NCI-H774 (cell line): ENCODE results near the gene SPPL3.
"Not testable (repeated sequence)": the region's sequence is repeated elsewhere in the genome, so short reads cannot be mapped to it uniquely, and the experiment has no call there.

Experiments
- DNase-seq: peaks from one replicate; lab custom pipeline; 2025; lab: John Stamatoyannopoulos, UW

Gene SPPL3

GRCh38 chr12:120920178-120920577 is 16.0 kb upstream of the SPPL3 start:
- DNase-seq: no peak

DNA sequence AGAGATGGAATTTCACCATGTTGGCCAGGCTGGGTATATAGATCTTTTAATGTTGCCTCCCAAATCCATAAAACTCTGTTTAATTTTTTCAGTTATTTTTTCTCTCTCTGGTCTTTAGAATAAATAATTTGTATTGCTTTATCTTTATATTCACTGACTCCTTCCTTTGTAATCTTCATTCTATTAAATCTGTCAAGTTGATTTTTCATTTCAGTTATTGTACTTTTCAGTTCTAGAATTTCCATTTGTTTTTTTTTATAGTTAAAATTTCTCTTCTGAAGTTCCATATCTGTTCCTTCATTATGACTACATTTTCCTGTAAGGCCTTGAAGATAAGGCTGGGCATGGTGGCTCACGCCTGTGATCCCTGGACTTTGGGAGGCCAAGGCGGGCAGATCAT is 13.6 kb upstream of the SPPL3 start:
- no peak for DNase-seq

DNA sequence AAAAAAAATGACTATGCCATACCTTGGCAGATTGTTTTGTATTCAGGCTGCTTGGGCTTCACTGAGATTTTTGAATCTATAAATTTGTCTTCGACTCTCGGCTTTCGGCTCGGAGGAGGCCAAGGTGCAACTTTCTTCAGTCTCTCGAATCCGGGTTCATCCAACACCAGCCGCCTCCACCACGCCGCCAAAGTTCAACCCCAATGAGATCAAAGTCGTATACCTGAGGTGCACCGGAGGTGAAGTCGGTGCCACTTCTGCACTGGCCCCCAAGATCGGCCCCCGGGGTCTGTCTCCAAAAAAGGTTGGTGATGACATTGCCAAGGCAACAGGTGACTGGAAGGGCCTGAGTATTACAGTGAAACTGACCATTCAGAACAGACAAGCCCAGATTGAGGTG is 12.4 kb upstream of the SPPL3 start:
- no peak for DNase-seq

GRCh38 chr12:120914794-120915193 is 10.6 kb upstream of the SPPL3 start:
- no peak for DNase-seq

GRCh38 chr12:120909633-120910298 is 5.6 kb upstream of the SPPL3 start:
- no peak for DNase-seq

- DNase-seq: no peak
These were observed 1.8 kb upstream of the SPPL3 start for GRCh38 chr12:120905856-120906384.

GRCh38 chr12:120903412-120904196 is 554 bp downstream of the SPPL3 start:
- peak; percentile 44 for DNase-seq

DNA sequence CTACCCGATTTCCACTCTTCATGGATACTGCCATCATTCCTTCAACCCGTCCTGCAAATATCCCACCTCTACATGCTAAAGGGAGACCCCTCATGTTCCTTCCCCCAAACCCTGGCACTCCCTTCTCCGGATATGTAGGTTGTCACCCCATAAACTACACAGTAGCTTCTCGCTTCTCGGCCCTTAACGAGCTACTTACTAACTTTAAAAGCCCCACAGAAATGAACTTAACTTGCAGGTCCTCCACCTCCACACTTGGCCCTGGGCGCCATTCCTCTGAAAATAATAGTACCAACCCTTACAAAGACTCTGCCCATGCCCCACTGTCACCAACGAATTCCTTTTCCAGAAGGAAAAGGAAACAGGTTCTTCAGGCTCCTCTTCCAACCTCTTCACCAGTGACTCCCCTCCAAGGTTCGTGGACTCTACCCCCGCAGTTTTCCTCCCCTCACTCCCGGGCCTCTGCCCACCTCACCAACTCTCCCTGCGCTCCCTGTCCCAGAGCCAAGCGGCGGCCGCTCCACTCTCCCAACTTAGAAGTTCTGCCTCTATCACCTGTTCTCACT is 1.2 kb downstream of the SPPL3 start:
- no peak for DNase-seq

DNA sequence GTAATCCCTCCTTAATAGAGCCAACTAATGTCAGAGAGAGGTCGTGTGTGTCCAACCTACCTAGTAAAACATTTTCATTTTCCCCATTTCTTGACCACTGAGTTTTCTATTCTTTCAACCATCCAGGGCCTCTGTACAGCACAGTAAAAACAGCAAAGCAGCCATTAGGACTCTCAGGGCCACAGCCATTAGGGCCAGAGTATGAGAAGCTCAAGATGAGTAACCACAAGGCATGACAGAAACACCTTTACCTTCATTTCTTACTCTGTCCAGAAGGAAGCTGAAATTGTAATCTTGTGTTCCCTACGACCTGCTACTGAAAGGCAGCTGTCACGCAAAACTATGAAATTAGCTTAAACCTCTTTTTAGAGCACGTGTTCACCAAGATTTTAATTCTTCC is 2.3 kb downstream of the SPPL3 start:
- DNase-seq: no peak

- DNase-seq: not testable (repeated sequence)
These were observed 3.1 kb downstream of the SPPL3 start for GRCh38 chr12:120901101-120901500.

GRCh38 chr12:120895532-120895931 is 8.6 kb downstream of the SPPL3 start:
- no peak for DNase-seq

DNA sequence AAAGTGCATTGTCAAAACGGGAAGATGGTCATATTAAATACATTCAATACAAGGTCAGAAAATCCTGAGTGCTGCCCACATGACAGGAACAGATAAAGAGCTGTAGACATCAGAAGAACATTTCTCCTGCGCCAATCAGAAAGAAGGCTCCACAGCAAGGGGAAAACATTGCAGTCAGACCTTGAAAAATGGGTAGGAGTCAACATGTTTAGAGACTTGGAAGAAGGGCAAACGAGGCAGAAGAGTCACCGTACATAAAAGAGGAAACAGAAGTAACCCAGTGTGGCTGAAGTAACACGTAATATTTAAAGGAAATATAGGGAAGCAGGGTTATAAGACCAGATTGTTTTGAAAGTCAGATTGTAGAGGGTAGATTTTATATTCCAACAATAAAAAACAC is 11.9 kb downstream of the SPPL3 start:
- DNase-seq: no peak

DNA sequence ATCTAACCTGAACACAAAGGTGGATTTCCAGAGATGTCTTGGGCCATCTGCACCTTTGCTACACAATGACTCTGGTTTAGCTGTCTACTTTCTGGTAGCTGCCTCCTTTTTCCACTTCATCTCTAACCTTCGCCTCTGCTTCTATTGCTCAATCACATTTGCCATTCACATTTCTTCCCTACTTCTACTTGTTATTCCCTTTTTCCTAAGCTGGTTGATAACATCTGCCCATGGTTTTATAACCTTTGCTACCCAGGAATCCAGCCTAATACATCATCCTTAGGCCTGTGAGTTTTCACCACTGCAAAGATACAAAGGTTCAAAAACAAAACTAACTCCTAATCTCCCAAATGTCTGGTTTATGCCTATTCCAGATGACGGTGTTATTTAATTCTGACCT is 13.2 kb downstream of the SPPL3 start:
- DNase-seq: no peak

DNA sequence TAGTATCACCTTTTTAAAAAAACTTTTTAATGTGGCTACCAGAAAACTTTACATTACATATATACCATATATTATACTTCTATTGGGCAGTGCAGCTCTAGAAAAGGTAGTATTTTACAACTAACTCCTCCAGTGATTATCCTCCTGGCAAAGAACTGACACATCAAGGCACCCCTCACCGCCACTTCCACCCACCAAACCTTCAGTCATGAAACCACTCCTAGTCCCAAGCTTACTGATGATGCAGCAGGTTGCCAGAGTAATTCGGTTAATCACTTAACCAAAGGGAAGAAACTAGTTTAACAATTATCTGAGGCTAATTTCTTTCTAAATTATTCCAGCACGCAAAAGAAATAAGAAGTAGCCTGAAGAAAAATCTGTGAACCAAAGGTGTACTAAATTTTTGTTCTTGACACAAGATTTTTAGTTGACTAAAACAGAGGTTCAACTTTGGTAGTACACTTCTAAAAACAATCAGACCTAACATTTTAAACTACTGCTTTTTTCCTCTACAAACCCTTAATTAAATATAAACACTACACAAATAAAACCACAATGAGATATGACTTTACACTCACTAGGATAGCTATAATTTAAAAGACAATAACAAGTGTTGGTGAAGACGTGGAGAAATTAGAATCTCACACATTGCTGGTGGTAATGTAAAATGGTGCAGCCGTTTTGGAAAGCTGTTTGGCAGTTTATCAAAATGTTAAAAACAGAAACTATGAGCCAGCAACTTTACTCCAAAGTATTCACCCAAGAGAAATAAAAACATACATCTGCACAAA is 16.7 kb downstream of the SPPL3 start:
- no peak for DNase-seq

- no peak for DNase-seq
These were observed 17.7 kb downstream of the SPPL3 start for GRCh38 chr12:120886199-120887018.

GRCh38 chr12:120885521-120885920 is 18.6 kb downstream of the SPPL3 start:
- no peak for DNase-seq

DNA sequence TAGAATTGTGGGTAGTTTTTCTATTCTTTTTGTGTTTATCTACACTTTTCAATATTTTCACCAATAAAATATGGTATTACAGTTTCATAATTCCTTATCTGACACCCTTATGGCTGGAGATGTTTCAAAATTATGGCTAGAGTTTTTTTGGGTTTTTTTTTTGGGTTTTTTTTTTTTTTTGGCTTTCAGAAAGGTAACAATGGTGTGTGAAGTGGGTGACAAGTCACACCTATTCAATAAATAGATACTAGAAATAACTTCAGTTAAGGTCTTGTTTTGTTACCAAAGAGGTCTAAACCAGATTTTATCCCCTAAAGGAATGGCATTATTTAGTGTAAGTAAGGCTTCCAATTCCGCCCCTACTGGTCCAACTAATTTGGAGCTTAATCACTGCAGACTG is 19.5 kb downstream of the SPPL3 start:
- DNase-seq: no peak

DNA sequence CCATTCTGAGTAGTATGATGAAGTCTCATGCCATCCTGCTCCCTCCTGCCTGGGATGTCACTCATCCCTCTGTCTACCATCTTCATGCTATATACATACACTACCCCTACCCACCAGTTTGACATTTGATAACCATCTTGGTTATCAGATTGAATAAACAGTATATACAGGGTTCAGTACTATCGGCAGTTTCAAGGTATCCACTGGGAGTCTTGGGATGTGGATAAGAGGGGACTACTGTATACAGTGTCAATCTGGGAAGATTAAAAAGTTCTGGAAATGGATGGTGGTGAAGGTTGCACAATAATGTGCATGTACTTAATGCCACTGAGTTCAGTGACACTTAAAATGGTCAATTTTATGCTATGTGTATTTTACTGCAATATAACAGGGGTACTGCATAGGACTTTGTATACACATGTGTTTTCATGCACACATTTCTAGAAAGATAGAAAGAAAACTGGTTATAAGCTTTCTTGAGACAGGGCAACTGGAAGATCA is 22.1 kb downstream of the SPPL3 start:
- no peak for DNase-seq

GRCh38 chr12:120879718-120880300 is 24.3 kb downstream of the SPPL3 start:
- no peak for DNase-seq

GRCh38 chr12:120879102-120879501 is 25.1 kb downstream of the SPPL3 start:
- DNase-seq: no peak
